GM18520 (cell line): ENCODE data around the gene TMEM238L.

Experiments
- ATAC-seq: cut with Tn5 transposase; IDR thresholded peaks from one replicate; pipeline ENCODE4 v1.9.1; 2021; ENCODE audit not compliant: unreplicated experiment

Gene TMEM238L

GRCh38 chr17:10748531-10749181 lies 55.2 kb downstream of the TMEM238L start:
- ATAC-seq: no peak

- ATAC-seq: no peak
Observed at GRCh38 chr17:10745231-10745630, 58.7 kb downstream of the TMEM238L start.
